Hepatocyte (in vitro differentiated cells): ENCODE data around the gene KSR1. TPM values are rescaled to one million over a fixed set of nuclear protein-coding genes. Genes with fewer than 3 reads are reported as not detected.

Source experiments
- DNase-seq: peaks from one replicate; pipeline ENCODE4 v3.0.0-alpha.2; 2016; ENCODE audit warnings: low spot score
- H2AFZ ChIP-seq: fragments of 200-600 bp; sonication (generic); 2 replicates; pipeline ENCODE4 v1.6.0; 2016; ENCODE audit warnings: antibody characterized with exemption, mild to moderate bottlenecking
- H3K27ac ChIP-seq: fragments of 200-600 bp; sonication (generic); 2 replicates; pipeline ENCODE4 v1.5.1; 2016; ENCODE audit warnings: mild to moderate bottlenecking
- H3K27me3 ChIP-seq: fragments of 200-600 bp; sonication (generic); 2 replicates; pipeline ENCODE4 v1.6.1; 2016
- H3K36me3 ChIP-seq: fragments of 200-600 bp; sonication (generic); replicated peaks from 2 replicates; pipeline ENCODE4 v1.5.1; 2016; ENCODE audit warnings: low read depth; ENCODE audit not compliant: insufficient read depth
- H3K4me1 ChIP-seq: fragments of 200-600 bp; sonication (generic); 2 replicates; pipeline ENCODE4 v1.5.1; 2016; ENCODE audit warnings: mild to moderate bottlenecking, moderate library complexity; ENCODE audit not compliant: insufficient read depth
- H3K4me2 ChIP-seq: fragments of 200-600 bp; sonication (generic); 2 replicates; pipeline ENCODE4 v1.6.0; 2016
- H3K4me3 ChIP-seq: fragments of 200-600 bp; sonication (generic); 2 replicates; pipeline ENCODE4 v1.5.1; 2016; ENCODE audit warnings: mild to moderate bottlenecking
- H3K79me2 ChIP-seq: fragments of 200-600 bp; sonication (generic); 2 replicates; pipeline ENCODE4 v1.6.0; 2017; ENCODE audit warnings: mild to moderate bottlenecking
- H3K9me2 ChIP-seq: fragments of 200-600 bp; sonication (generic); replicated peaks from 2 replicates; pipeline ENCODE4 v1.6.0; 2017; ENCODE audit warnings: mild to moderate bottlenecking; ENCODE audit not compliant: insufficient read depth
- H3K9me3 ChIP-seq: fragments of 200-600 bp; sonication (generic); 2 replicates; pipeline ENCODE4 v1.5.1; 2016; ENCODE audit warnings: low read depth, mild to moderate bottlenecking
- H4K20me1 ChIP-seq: fragments of 200-600 bp; sonication (generic); 2 replicates; pipeline ENCODE4 v1.6.0; 2016; ENCODE audit warnings: mild to moderate bottlenecking; ENCODE audit not compliant: insufficient read depth, poor library complexity, severe bottlenecking
- CTCF ChIP-seq: fragments of 200-600 bp; sonication (generic); IDR thresholded peaks from 2 replicates; pipeline ENCODE4 v1.5.1; 2016; ENCODE audit warnings: antibody characterized with exemption, mild to moderate bottlenecking; ENCODE audit not compliant: poor library complexity
- EZH2 ChIP-seq: fragments of 200-600 bp; sonication (generic); IDR thresholded peaks from 2 replicates; pipeline ENCODE4 v1.6.1; 2016; ENCODE audit warnings: antibody characterized with exemption, mild to moderate bottlenecking, borderline replicate concordance
- EZH2phosphoT487 ChIP-seq: fragments of 200-600 bp; sonication (generic); IDR thresholded peaks from one replicate; pipeline ENCODE4 v1.6.1; 2018; ENCODE audit warnings: antibody characterized with exemption, mild to moderate bottlenecking, low read depth, moderate library complexity; ENCODE audit not compliant: unreplicated experiment, severe bottlenecking
- WGBS: methylation state at CpG from one replicate; pipeline ENCODE4 v1.1.6; 2016; ENCODE audit warnings: low lambda C conversion rate; ENCODE audit errors: missing lambda C conversion rate; 5-methylcytosine and 5-hydroxymethylcytosine counted together
- polyA plus RNA-seq: library from polyadenylated mRNA; unstranded; fragments of >200 nt; fragmentation: Nextera tagmentation; extraction: Ambion mirVana; gene quantifications from 2 replicates; pipeline ENCODE4 v1.2.1, GENCODE V29; 2016
- total RNA-seq: library from RNA; depleted of rRNA; stranded (reverse); fragments of >200 nt; gene quantifications from 2 replicates; pipeline ENCODE4 v1.2.3, GENCODE V29; 2014

Gene KSR1
- total and polyA plus RNA-seq, 2 experiments from 2014 or later: 16.2 to 32.6 TPM

GRCh38 chr17:27569884-27570577 is 113.8 kb downstream of the KSR1 start:
- WGBS: 70% methylated on average over 7 of the region's 7 CpGs
- no peak for DNase-seq
- no peaks in the 10 kb centered on the region for H3K9me2 ChIP-seq
- no peaks in the 10 kb centered on the region for H3K27me3 ChIP-seq
- no peaks in the 10 kb centered on the region for H3K36me3 ChIP-seq
- H3K4me1 ChIP-seq: peaks cover 29% of the 10 kb centered on the region
- H3K4me3 ChIP-seq: no peak overlapping the region
- H3K4me2 ChIP-seq: peak overlapping the region; percentile 34
- H4K20me1 ChIP-seq: no peaks in the 10 kb centered on the region
- peaks cover 60% of the 10 kb centered on the region for H3K79me2 ChIP-seq
- H2AFZ ChIP-seq: no peak overlapping the region
- H3K9me3 ChIP-seq: no peaks in the 10 kb centered on the region
- peak overlapping the region; percentile 82 for H3K27ac ChIP-seq
- TF ChIP-seq EZH2phosphoT487 (no peak), EZH2 (no peak), CTCF (no peak)

- Histone ChIP-seq H3K27me3 (no peaks in the 10 kb centered on the region), H2AFZ (no peak overlapping the region), H3K36me3 (no peaks in the 10 kb centered on the region), H3K27ac (peak overlapping the region; percentile 82), H3K9me2 (no peaks in the 10 kb centered on the region), H3K4me3 (no peak overlapping the region), H3K4me1 (peaks cover 29% of the 10 kb centered on the region), H4K20me1 (no peaks in the 10 kb centered on the region), H3K9me3 (no peaks in the 10 kb centered on the region), H3K4me2 (peak overlapping the region; percentile 34), H3K79me2 (peaks cover 62% of the 10 kb centered on the region)
- WGBS: 76% methylated on average over 7 of the region's 7 CpGs
- no peak for DNase-seq
- TF ChIP-seq CTCF (no peak), EZH2 (no peak), EZH2phosphoT487 (no peak)
Observed at GRCh38 chr17:27570578-27570914, 114.3 kb downstream of the KSR1 start.

- Histone ChIP-seq H3K36me3 (no peaks in the 10 kb centered on the region), H3K79me2 (peaks cover 58% of the 10 kb centered on the region), H3K27ac (peak overlapping the region; percentile 82), H3K4me2 (no peak overlapping the region), H3K9me3 (no peaks in the 10 kb centered on the region), H4K20me1 (no peaks in the 10 kb centered on the region), H3K4me3 (no peak overlapping the region), H3K4me1 (peaks cover 40% of the 10 kb centered on the region), H3K27me3 (no peaks in the 10 kb centered on the region), H3K9me2 (no peaks in the 10 kb centered on the region), H2AFZ (no peak overlapping the region)
- WGBS: 91% methylated on average over 12 of the region's 12 CpGs
- no peak for DNase-seq
- TF ChIP-seq EZH2phosphoT487: no peak
- TF ChIP-seq EZH2: no peak
- no peak for TF ChIP-seq CTCF
Observed at GRCh38 chr17:27571563-27572352, 115.5 kb downstream of the KSR1 start.
